HCT116 (cell line): ENCODE measurements around the gene ZFHX3. TPM values are rescaled to one million over a fixed set of nuclear protein-coding genes. Genes with fewer than 3 reads are reported as not detected.

Experiments used
- ATAC-seq: fragments of 200-7000 bp; cut with Tn5 transposase; 2 replicates; pipeline ENCODE4 v1.9.1; 2020; ENCODE audit warnings: mild to moderate bottlenecking, moderate library complexity
- BruUV-seq: library from RNA; stranded (reverse); fragments of 400-500 nt; replicated peaks from 2 replicates; lab custom pipeline; 2021; lab: Mats Ljungman, UMichigan
- CTCF ChIA-PET: fragments of 300-600 bp; sonication (Branson Sonifier 250); formaldehyde crosslinking; loops from one replicate; lab custom pipeline; 2021; ENCODE audit warnings: antibody characterized with exemption; lab: Charles Lee
- POLR2A ChIA-PET: fragments of 300-600, 350-600 bp; sonication (Branson Sonifier 250); formaldehyde crosslinking; loops from one replicate; lab custom pipeline; 2021; ENCODE audit warnings: antibody characterized with exemption; lab: Charles Lee
- RAD21 ChIA-PET, 2 experiments: fragments of 300-600 bp; sonication (Branson Sonifier 250); formaldehyde crosslinking; loops; one replicate each; lab custom pipeline; 2023; ENCODE audit warnings: low total read pairs in 2 of 2; ENCODE audit not compliant: uncharacterized antibody in 2 of 2, unreplicated experiment in 2 of 2, low non-redundant PET in 1 of 2; lab: Charles Lee
- DNase-seq: peaks from one replicate; pipeline ENCODE4 v3.0.0-alpha.2; 2010; ENCODE audit warnings: low read depth, low spot score
- H2AFZ ChIP-seq: fragments of 200-600 bp; shearing (Covaris generic), sonication (generic); 2 replicates; pipeline ENCODE4 v1.6.1; 2017; ENCODE audit warnings: low read depth, mixed run types, mixed read lengths, antibody characterized with exemption, low read length; ENCODE audit not compliant: poor library complexity, severe bottlenecking
- H3K27ac ChIP-seq: 2 replicates; pipeline ENCODE4 v1.5.1; 2012; ENCODE audit warnings: low read depth, low read length
- H3K27me3 ChIP-seq: fragments of 200-600 bp; sonication (generic); 2 replicates; pipeline ENCODE4 v1.6.1; 2016; ENCODE audit warnings: mixed run types, low read length, mixed read lengths; ENCODE audit not compliant: insufficient read depth
- H3K36me3 ChIP-seq, 2 experiments: fragments of 200-500 bp in 1 of 2; fragments of 200-600 bp in 1 of 2; sonication (Bioruptor generic) in 1 of 2; sonication (generic) in 1 of 2; 2 replicates each; pipeline versions ENCODE4 v1.5.1 to v1.6.1; 2014 to 2016; ENCODE audit warnings: low read length in 2 of 2, inconsistent platforms in 1 of 2, mixed read lengths in 1 of 2, mixed run types in 1 of 2; ENCODE audit not compliant: insufficient read depth in 2 of 2, control insufficient read depth in 1 of 2
- H3K4me1 ChIP-seq, 2 experiments: fragments of 200-600 bp in 1 of 2; sonication (generic) in 1 of 2; 2 replicates each; pipeline versions ENCODE4 v1.5.1 to v1.6.1; 2012 to 2017; ENCODE audit warnings: low read length in 2 of 2, inconsistent platforms in 1 of 2, mild to moderate bottlenecking in 1 of 2, mixed read lengths in 1 of 2, mixed run types in 1 of 2, moderate library complexity in 1 of 2; ENCODE audit not compliant: insufficient read depth in 2 of 2, control insufficient read depth in 1 of 2
- H3K4me2 ChIP-seq: fragments of 200-600 bp; sonication (generic); 2 replicates; pipeline ENCODE4 v1.6.1; 2017; ENCODE audit warnings: mixed run types, low read length, mixed read lengths
- H3K4me3 ChIP-seq, 2 experiments: fragments of 200-600 bp in 1 of 2; sonication (generic) in 1 of 2; replicated peaks in 1 of 2; 2 replicates each; pipeline ENCODE4 v1.5.1; 2011 to 2016; ENCODE audit warnings: low read length in 2 of 2, control low read depth in 1 of 2, low read depth in 1 of 2, mild to moderate bottlenecking in 1 of 2, mixed read lengths in 1 of 2, mixed run types in 1 of 2
- H3K79me2 ChIP-seq: fragments of 200-600 bp; sonication (generic); 2 replicates; pipeline ENCODE4 v1.6.1; 2017; ENCODE audit warnings: mild to moderate bottlenecking, mixed run types, low read length, moderate library complexity, mixed read lengths; ENCODE audit not compliant: insufficient read depth
- H3K9ac ChIP-seq: fragments of 200-600 bp; sonication (generic); 2 replicates; pipeline ENCODE4 v1.6.1; 2016; ENCODE audit warnings: low read length, mixed read lengths
- H3K9me2 ChIP-seq: fragments of 200-600 bp; sonication (generic), shearing (Covaris generic); 2 replicates; pipeline ENCODE4 v1.6.1; 2017; ENCODE audit warnings: mixed run types, mild to moderate bottlenecking, moderate library complexity; ENCODE audit not compliant: insufficient read depth
- H3K9me3 ChIP-seq, 2 experiments: fragments of 200-500 bp in 1 of 2; fragments of 200-600 bp in 1 of 2; sonication (Bioruptor generic) in 1 of 2; sonication (generic) in 1 of 2; 2 replicates each; pipeline ENCODE4 v1.6.1; 2014 to 2017; ENCODE audit warnings: low read length in 2 of 2, mixed read lengths in 2 of 2, inconsistent platforms in 1 of 2, low read depth in 1 of 2, mild to moderate bottlenecking in 1 of 2, mixed run types in 1 of 2, moderate library complexity in 1 of 2; ENCODE audit not compliant: control insufficient read depth in 1 of 2, insufficient read depth in 1 of 2
- H4K20me1 ChIP-seq: fragments of 200-600 bp; sonication (generic), shearing (Covaris generic); 2 replicates; pipeline ENCODE4 v1.6.1; 2017; ENCODE audit warnings: mixed run types, mild to moderate bottlenecking, moderate library complexity; ENCODE audit not compliant: insufficient read depth
- CBX3 ChIP-seq: IDR thresholded peaks from 2 replicates; pipeline ENCODE4 v1.6.1; 2012; ENCODE audit warnings: low read depth
- CEBPB ChIP-seq: IDR thresholded peaks from 2 replicates; pipeline ENCODE4 v1.6.1; 2012; ENCODE audit warnings: low read depth
- CTCF ChIP-seq, 3 experiments: fragments of 200-600 bp in 1 of 3; sonication (generic) in 1 of 3; IDR thresholded peaks in 2 of 3; conservative IDR thresholded peaks in 1 of 3; 2 replicates each; pipeline ENCODE4 v1.5.1; 2012 to 2017; ENCODE audit warnings: low read depth in 2 of 3, low read length in 2 of 3, antibody characterized with exemption in 1 of 3, borderline replicate concordance in 1 of 3, control low read depth in 1 of 3, mild to moderate bottlenecking in 1 of 3, mixed read lengths in 1 of 3, mixed run types in 1 of 3, moderate library complexity in 1 of 3; ENCODE audit not compliant: insufficient read depth in 1 of 3
- EGR1 ChIP-seq: IDR thresholded peaks from 2 replicates; pipeline ENCODE4 v1.6.1; 2012; ENCODE audit warnings: low read depth
- EZH2 ChIP-seq: fragments of 200-600 bp; sonication (generic); IDR thresholded peaks from 2 replicates; pipeline ENCODE4 v1.6.1; 2017; ENCODE audit warnings: antibody characterized with exemption, mixed run types
- FOSL1 ChIP-seq: IDR thresholded peaks from 2 replicates; pipeline ENCODE4 v1.6.1; 2012; ENCODE audit warnings: low read depth
- JUND ChIP-seq: IDR thresholded peaks from 2 replicates; pipeline ENCODE4 v1.6.1; 2012
- MAX ChIP-seq: IDR thresholded peaks from 2 replicates; pipeline ENCODE4 v1.6.1; 2012
- POLR2AphosphoS5 ChIP-seq: IDR thresholded peaks from 2 replicates; pipeline ENCODE4 v1.6.1; 2011; ENCODE audit warnings: mild to moderate bottlenecking, low read depth, low read length, moderate library complexity
- RAD21 ChIP-seq: IDR thresholded peaks from 2 replicates; pipeline ENCODE4 v1.6.1; 2012; ENCODE audit warnings: low read depth, mild to moderate bottlenecking
- SIN3A ChIP-seq: IDR thresholded peaks from 2 replicates; pipeline ENCODE4 v1.6.1; 2012; ENCODE audit warnings: low read depth
- SP1 ChIP-seq: IDR thresholded peaks from 2 replicates; pipeline ENCODE4 v1.6.1; 2012; ENCODE audit warnings: low read depth
- SRF ChIP-seq: IDR thresholded peaks from 2 replicates; pipeline ENCODE4 v1.6.1; 2012; ENCODE audit warnings: low read depth
- TCF7L2 ChIP-seq: IDR thresholded peaks from 2 replicates; pipeline ENCODE4 v1.7.0; 2011; ENCODE audit warnings: borderline replicate concordance, inconsistent platforms; ENCODE audit not compliant: insufficient read depth, insufficient read length; ENCODE audit errors: extremely low read depth
- ZBTB33 ChIP-seq: IDR thresholded peaks from 2 replicates; pipeline ENCODE4 v1.6.1; 2011; ENCODE audit warnings: mild to moderate bottlenecking, low read length, moderate library complexity; ENCODE audit not compliant: insufficient replicate concordance; ENCODE audit errors: extremely low read depth
- ZNF274 ChIP-seq: fragments of 200-500 bp; sonication (Bioruptor generic); IDR thresholded peaks from 2 replicates; pipeline ENCODE4 v1.6.1; 2014; ENCODE audit warnings: mild to moderate bottlenecking, low read depth, low read length, inconsistent platforms
- intact Hi-C: fragments of 100-400 bp; cut with micrococcal nuclease; formaldehyde crosslinking; loops from 2 replicates; pipeline ENCODE4 v1.10.0; 2022
- total RNA-seq: library from RNA; stranded (reverse); gene quantifications from one replicate; pipeline ENCODE4 v1.2.1, GENCODE V29; 2021; ENCODE audit not compliant: unreplicated experiment

The ZFHX3 gene
- total RNA-seq, 1 experiment from 2014 or later, result 6.3 TPM

- Histone ChIP-seq H3K4me2 (no peak overlapping the region), H3K9me3 (no peaks in the 10 kb centered on the region), H2AFZ (no peak overlapping the region), H4K20me1 (no peaks in the 10 kb centered on the region), H3K79me2 (peaks cover 32% of the 10 kb centered on the region; the same call in 1 of the 2 replicates), H3K4me3 (no peak overlapping the region), H3K27ac (no peak overlapping the region), H3K9ac (no peak overlapping the region), H3K9me2 (no peaks in the 10 kb centered on the region), H3K4me1 (peaks cover 0 to 11% of the 10 kb centered on the region in 2 experiments; a peak in 2 of 4 replicates), H3K36me3 (no peaks in the 10 kb centered on the region), H3K27me3 (no peaks in the 10 kb centered on the region)
- DNase-seq, result no peak
- intact Hi-C loops, result no loop called here
- TF ChIP-seq POLR2AphosphoS5, result no peak
- TF ChIP-seq CEBPB, result no peak
- no peak for TF ChIP-seq SP1
- TF ChIP-seq SRF, result no peak
- TF ChIP-seq EZH2, result no peak
- TF ChIP-seq TCF7L2, result no peak
- TF ChIP-seq MAX, result no peak
- TF ChIP-seq RAD21, result no peak
- TF ChIP-seq SIN3A, result no peak
- no peak for TF ChIP-seq ZNF274
- no peak for TF ChIP-seq JUND
- TF ChIP-seq EGR1, result no peak
- no peak for TF ChIP-seq FOSL1
- no peak for TF ChIP-seq ZBTB33
- TF ChIP-seq CBX3, result no peak
- TF ChIP-seq CTCF (IDR thresholded peaks at IDR 0.05 in 2 of 3, conservative IDR thresholded peaks at IDR 0.05 in 1 of 3; ENCODE audit: borderline replicate concordance in 1 of 3, insufficient read depth in 1 of 3, low read depth in 2 of 3, low read length in 2 of 3), result no peak
- ChIA-PET CTCF (no interaction called here), POLR2A (no interaction called here), RAD21 (no interaction called here)
- no peak for ATAC-seq
- BruUV-seq, result no TSS peak
These were observed 20.2 kb downstream of the ZFHX3 start for GRCh38 chr16:73027685-73028111.
